Fibroblast of skin of right quadriceps (primary cell): ENCODE data around the gene PXYLP1.

ENCODE experiments used
- DNase-seq: peaks from one replicate; pipeline ENCODE4 v3.0.0-alpha.2; 2013

Gene PXYLP1

GRCh38 chr3:141253326-141253725, 21.7 kb downstream of the PXYLP1 start:
- no peak for DNase-seq

- no peak for DNase-seq
Observed at GRCh38 chr3:141253811-141254210, 22.2 kb downstream of the PXYLP1 start.

- no peak for DNase-seq
Observed at GRCh38 chr3:141255137-141255845, 23.7 kb downstream of the PXYLP1 start.

- no peak for DNase-seq
Observed at GRCh38 chr3:141255846-141256261, 24.2 kb downstream of the PXYLP1 start.

- no peak for DNase-seq
Observed at GRCh38 chr3:141256820-141257219, 25.2 kb downstream of the PXYLP1 start.

GRCh38 chr3:141257961-141258360, 26.3 kb downstream of the PXYLP1 start:
- no peak for DNase-seq

GRCh38 chr3:141258973-141259372, 27.3 kb downstream of the PXYLP1 start:
- DNase-seq: no peak

- no peak for DNase-seq
Observed at GRCh38 chr3:141259821-141260629, 28.4 kb downstream of the PXYLP1 start.

GRCh38 chr3:141260630-141260927, 29.0 kb downstream of the PXYLP1 start:
- no peak for DNase-seq

GRCh38 chr3:141261472-141262307, 30.1 kb downstream of the PXYLP1 start:
- no peak for DNase-seq

- DNase-seq: peak; percentile 38
Observed at GRCh38 chr3:141262308-141262705, 30.7 kb downstream of the PXYLP1 start.

GRCh38 chr3:141266186-141266585, 34.6 kb downstream of the PXYLP1 start:
- DNase-seq: no peak

- no peak for DNase-seq
Observed at GRCh38 chr3:141266797-141267555, 35.4 kb downstream of the PXYLP1 start.

GRCh38 chr3:141267629-141268028, 36.0 kb downstream of the PXYLP1 start:
- DNase-seq: no peak

GRCh38 chr3:141268306-141268705, 36.7 kb downstream of the PXYLP1 start:
- DNase-seq: no peak

- DNase-seq: no peak
Observed at GRCh38 chr3:141268791-141269190, 37.2 kb downstream of the PXYLP1 start.

- DNase-seq: no peak
Observed at GRCh38 chr3:141269961-141270360, 38.3 kb downstream of the PXYLP1 start.

GRCh38 chr3:141271279-141272030, 39.8 kb downstream of the PXYLP1 start:
- no peak for DNase-seq

GRCh38 chr3:141272906-141273662, 41.5 kb downstream of the PXYLP1 start:
- DNase-seq: no peak

GRCh38 chr3:141273700-141274410, 42.2 kb downstream of the PXYLP1 start:
- DNase-seq: no peak
